ENCODE results near the gene GTF3C4. TPM values are rescaled to one million over a fixed set of nuclear protein-coding genes. Genes with fewer than 3 reads are reported as not detected.

Gene GTF3C4
- total and polyA plus RNA-seq, 2 experiments from 2014 or later: 4.9 to 13.0 TPM

- H4K20me1 ChIP-seq (ENCODE audit: insufficient read depth): 0 out of 2 replicates have a peak, but pooled peaks cover 3% of the 10 kb centered on the region
- no peak overlapping the region for H3K4me2 ChIP-seq (ENCODE audit: unreplicated experiment)
- H3K79me2 ChIP-seq (ENCODE audit: insufficient read depth): peaks cover 7% of the 10 kb centered on the region
- H3K36me3 ChIP-seq (ENCODE audit: low read depth): peaks cover 30% of the 10 kb centered on the region
- no peaks in the 10 kb centered on the region for H3K9me3 ChIP-seq (ENCODE audit: low read depth)
- no peak overlapping the region for H2AFZ ChIP-seq
- H3K27ac ChIP-seq: no peak overlapping the region
- TF ChIP-seq EZH2phosphoT487 (IDR thresholded peaks at IDR 0.05; ENCODE audit: insufficient read depth, low read depth): no peak
- TF ChIP-seq EZH2 (IDR thresholded peaks at IDR 0.05; ENCODE audit: insufficient read depth, poor library complexity, severe bottlenecking): no peak
- no peaks in the 10 kb centered on the region for H3K9me2 ChIP-seq (ENCODE audit: insufficient read depth)
- H3K4me3 ChIP-seq: no peak overlapping the region
- H3K9ac ChIP-seq: no peak overlapping the region
- DNase-seq: no peak
- no peaks in the 10 kb centered on the region for H3K4me1 ChIP-seq (ENCODE audit: insufficient read depth)
- WGBS, 2 experiments (ENCODE audit: low coverage in 1 of 2, low lambda C conversion rate in 2 of 2, missing lambda C conversion rate in 2 of 2): 88 to 97% methylated on average over 7 of the region's 7 CpGs
- H3F3A ChIP-seq (ENCODE audit: insufficient read depth): peaks cover 9% of the 10 kb centered on the region
- in situ Hi-C loops (cut with MboI): no loop called here
- no peaks in the 10 kb centered on the region for H3K27me3 ChIP-seq (replicated peaks; ENCODE audit: insufficient read depth)
Measured at GRCh38 chr9:132656299-132656698, 14.0 kb upstream of the GTF3C4 start.

GRCh38 chr9:132662152-132662945, 7.9 kb upstream of the GTF3C4 start:
- WGBS, 2 experiments (ENCODE audit: low coverage in 1 of 2, low lambda C conversion rate in 2 of 2, missing lambda C conversion rate in 2 of 2): 90 to 93% methylated on average over 12 of the region's 12 CpGs
- TF ChIP-seq EZH2phosphoT487 (IDR thresholded peaks at IDR 0.05; ENCODE audit: insufficient read depth, low read depth) (no peak), EZH2 (IDR thresholded peaks at IDR 0.05; ENCODE audit: insufficient read depth, poor library complexity, severe bottlenecking) (no peak)
- peaks cover 62% of the 10 kb centered on the region for H3K79me2 ChIP-seq (ENCODE audit: insufficient read depth)
- H3K4me1 ChIP-seq (ENCODE audit: insufficient read depth): no peaks in the 10 kb centered on the region
- DNase-seq: no peak
- no peak overlapping the region for H3K4me3 ChIP-seq
- no peak overlapping the region for H3K27ac ChIP-seq
- H3F3A ChIP-seq (ENCODE audit: insufficient read depth): no peaks in the 10 kb centered on the region
- H3K4me2 ChIP-seq (ENCODE audit: unreplicated experiment): no peak overlapping the region
- H3K9me2 ChIP-seq (ENCODE audit: insufficient read depth): no peaks in the 10 kb centered on the region
- no peaks in the 10 kb centered on the region for H3K27me3 ChIP-seq (replicated peaks; ENCODE audit: insufficient read depth)
- H4K20me1 ChIP-seq (ENCODE audit: insufficient read depth): no peaks in the 10 kb centered on the region
- H2AFZ ChIP-seq: no peak overlapping the region
- H3K9ac ChIP-seq: no peak overlapping the region
- in situ Hi-C loops (cut with MboI): no loop called here
- H3K9me3 ChIP-seq (ENCODE audit: low read depth): no peaks in the 10 kb centered on the region
- H3K36me3 ChIP-seq (ENCODE audit: low read depth): peaks cover 32% of the 10 kb centered on the region

GRCh38 chr9:132663117-132663516, 7.1 kb upstream of the GTF3C4 start:
- H3K9ac ChIP-seq: no peak overlapping the region
- 78 to 80% methylated on average over 9 to 11 of the region's 11 CpGs for WGBS, 2 experiments (ENCODE audit: low coverage in 1 of 2, low lambda C conversion rate in 2 of 2, missing lambda C conversion rate in 2 of 2)

GRCh38 chr9:132663851-132664250, 6.4 kb upstream of the GTF3C4 start:
- Histone ChIP-seq H3K36me3 (ENCODE audit: low read depth) (peaks cover 23% of the 10 kb centered on the region), H3K27me3 (replicated peaks; ENCODE audit: insufficient read depth) (no peaks in the 10 kb centered on the region), H4K20me1 (ENCODE audit: insufficient read depth) (no peaks in the 10 kb centered on the region), H3K9me2 (ENCODE audit: insufficient read depth) (no peaks in the 10 kb centered on the region), H3K9ac (no peak overlapping the region), H3K79me2 (ENCODE audit: insufficient read depth) (peaks cover 77% of the 10 kb centered on the region), H3F3A (ENCODE audit: insufficient read depth) (no peaks in the 10 kb centered on the region), H3K4me2 (ENCODE audit: unreplicated experiment) (no peak overlapping the region), H3K4me1 (ENCODE audit: insufficient read depth) (no peaks in the 10 kb centered on the region), H3K27ac (no peak overlapping the region), H2AFZ (no peak overlapping the region), H3K4me3 (no peak overlapping the region), H3K9me3 (ENCODE audit: low read depth) (no peaks in the 10 kb centered on the region)
- in situ Hi-C loops (cut with MboI): no loop called here
- 97 to 100% methylated on average over 2 of the region's 2 CpGs for WGBS, 2 experiments (ENCODE audit: low coverage in 1 of 2, low lambda C conversion rate in 2 of 2, missing lambda C conversion rate in 2 of 2)
- no peak for DNase-seq
- no peak for TF ChIP-seq EZH2 (IDR thresholded peaks at IDR 0.05; ENCODE audit: insufficient read depth, poor library complexity, severe bottlenecking)
- TF ChIP-seq EZH2phosphoT487 (IDR thresholded peaks at IDR 0.05; ENCODE audit: insufficient read depth, low read depth): no peak

More at GRCh38 chr9:132663117-132663516, 7.1 kb upstream of the GTF3C4 start:
- H3K9me3 ChIP-seq (ENCODE audit: low read depth): no peaks in the 10 kb centered on the region
- no peak overlapping the region for H2AFZ ChIP-seq
- no peak overlapping the region for H3K4me2 ChIP-seq (ENCODE audit: unreplicated experiment)
- peaks cover 24% of the 10 kb centered on the region for H3K36me3 ChIP-seq (ENCODE audit: low read depth)
- H3K4me1 ChIP-seq (ENCODE audit: insufficient read depth): no peaks in the 10 kb centered on the region
- H3K4me3 ChIP-seq: no peak overlapping the region
- in situ Hi-C loops (cut with MboI): no loop called here
- no peak for DNase-seq
- H3K79me2 ChIP-seq (ENCODE audit: insufficient read depth): peaks cover 70% of the 10 kb centered on the region
- no peaks in the 10 kb centered on the region for H3F3A ChIP-seq (ENCODE audit: insufficient read depth)
- H4K20me1 ChIP-seq (ENCODE audit: insufficient read depth): no peaks in the 10 kb centered on the region
- no peaks in the 10 kb centered on the region for H3K27me3 ChIP-seq (replicated peaks; ENCODE audit: insufficient read depth)
- H3K27ac ChIP-seq: no peak overlapping the region
- no peaks in the 10 kb centered on the region for H3K9me2 ChIP-seq (ENCODE audit: insufficient read depth)
- no peak for TF ChIP-seq EZH2phosphoT487 (IDR thresholded peaks at IDR 0.05; ENCODE audit: insufficient read depth, low read depth)
- no peak for TF ChIP-seq EZH2 (IDR thresholded peaks at IDR 0.05; ENCODE audit: insufficient read depth, poor library complexity, severe bottlenecking)

Data from GM23248 (cell line).